Glomerular visceral epithelial cell (primary cell): Measurements from ENCODE around the gene SELL.
A peak's percentile ranks its signal among the peaks of the same experiment; 100 is the strongest.
"Not testable (repeated sequence)": the region's sequence is repeated elsewhere in the genome, so short reads cannot be mapped to it uniquely, and the experiment has no call there.

Source experiments
- DNase-seq: peaks from one replicate; pipeline ENCODE4 v3.0.0-alpha.2; 2016; ENCODE audit errors: extremely low spot score

The SELL gene

GRCh38 chr1:169711469-169712308 lies at the start of gene SELL:
SELL (minus strand) TSS chr1:169711620; CDS start chr1:169711498, 122 bp downstream.
- peak; percentile 62 for DNase-seq

- no peak for DNase-seq
Measured at GRCh38 chr1:169759038-169759437, 47.6 kb upstream of the SELL start.

- no peak for DNase-seq
Measured at GRCh38 chr1:169753549-169753948, 42.1 kb upstream of the SELL start.

DNA sequence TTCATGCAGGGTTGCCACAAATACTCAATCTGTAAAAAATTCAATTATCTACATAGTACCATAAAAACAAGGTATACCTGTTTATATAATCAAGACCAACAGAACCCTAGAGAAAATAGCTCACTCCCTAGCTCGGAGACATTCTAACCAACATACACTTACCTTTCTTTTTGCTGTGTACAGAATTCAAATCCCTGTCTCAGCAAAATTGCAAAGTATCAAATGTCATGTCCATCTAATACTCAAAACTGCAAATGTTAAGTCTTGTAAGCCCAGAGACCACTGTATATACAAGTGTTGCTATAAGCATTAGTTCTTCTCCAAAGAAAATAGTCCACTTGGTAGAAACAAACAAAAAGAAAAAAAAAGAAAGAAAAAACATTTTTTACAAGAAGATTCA lies 38.6 kb upstream of the SELL start:
- no peak for DNase-seq

DNA sequence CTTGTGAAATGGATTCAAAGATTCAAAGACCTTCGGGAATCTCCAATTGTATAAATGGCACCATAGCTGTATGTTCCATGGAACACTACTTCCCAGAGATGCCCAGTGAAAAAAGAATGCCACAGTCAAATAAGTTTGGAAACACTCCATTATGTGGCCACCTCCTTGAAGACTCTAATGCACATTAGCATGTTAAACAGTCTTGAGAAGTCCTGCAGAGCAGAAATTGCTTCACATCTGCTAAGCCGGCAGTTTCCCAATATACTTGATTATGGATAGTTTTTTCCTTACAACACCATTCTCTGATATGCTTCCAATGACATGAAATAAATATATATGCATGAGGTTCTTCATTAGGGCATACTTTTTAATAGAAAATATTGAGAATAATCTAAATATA lies 35.1 kb upstream of the SELL start:
- no peak for DNase-seq

DNA sequence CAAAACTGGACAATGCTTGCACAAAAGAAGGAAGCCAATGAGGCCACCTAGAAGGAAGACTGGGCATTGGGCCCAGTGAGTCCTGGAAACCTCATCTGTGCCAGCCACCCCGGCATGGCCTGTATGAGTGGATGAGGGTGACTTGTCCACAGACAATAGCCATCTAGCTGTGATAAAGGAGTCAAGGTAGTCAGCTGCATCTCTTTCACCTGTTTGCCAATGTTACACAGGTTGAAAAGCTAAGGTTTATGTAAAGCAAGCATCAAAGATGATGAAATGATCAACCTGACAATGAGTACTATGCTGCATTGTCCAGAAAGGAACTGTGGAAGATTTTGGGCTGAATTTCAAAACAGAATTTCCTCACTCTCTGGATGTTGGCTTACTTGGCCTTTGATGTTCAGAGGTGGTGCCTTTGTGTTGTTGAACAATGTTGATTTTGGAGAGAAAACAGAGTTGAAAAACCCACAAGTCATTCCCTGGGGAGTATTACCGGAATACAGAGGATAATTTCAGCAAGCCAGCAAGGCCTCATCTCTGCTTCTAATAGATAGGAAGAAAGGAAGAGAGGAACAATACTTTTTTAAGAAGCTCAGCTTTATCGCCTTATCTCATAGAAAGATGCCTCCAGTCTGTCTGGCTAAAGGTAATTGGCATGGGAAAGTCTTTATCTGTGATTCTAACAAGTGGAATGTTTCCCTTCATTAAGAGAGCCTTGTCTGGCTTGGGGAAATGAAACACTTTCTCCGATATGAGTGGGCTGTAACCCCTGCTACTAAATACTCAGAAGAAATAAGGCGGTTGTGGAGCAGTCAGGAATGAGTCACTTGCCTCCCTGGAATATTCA lies 33.8 kb upstream of the SELL start:
- DNase-seq, result no peak

GRCh38 chr1:169741666-169742394 lies 30.4 kb upstream of the SELL start:
- DNase-seq, result peak; percentile 66

DNA sequence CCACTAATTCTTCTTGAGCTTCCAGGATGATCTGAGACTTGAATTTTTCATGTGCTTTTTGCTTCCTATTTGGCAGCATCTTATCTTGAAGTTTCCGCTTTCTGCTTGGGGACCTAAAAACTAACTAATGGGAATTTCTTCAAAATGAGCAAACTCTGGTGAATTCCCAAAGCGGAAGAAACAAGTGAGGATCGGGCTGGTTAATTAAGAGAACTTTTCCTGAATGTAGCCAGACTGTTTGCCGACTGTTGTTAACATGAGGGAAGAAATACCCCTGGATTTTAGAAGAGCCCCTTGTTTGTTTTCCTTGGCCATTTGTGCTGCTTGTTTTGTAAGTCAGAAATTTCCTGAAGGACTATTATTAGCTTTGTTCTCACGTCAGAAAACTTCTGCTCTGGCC lies 28.6 kb upstream of the SELL start:
- no peak for DNase-seq

GRCh38 chr1:169733924-169734323 lies 22.5 kb upstream of the SELL start, which contains the start of gene SELE:
SELE (minus strand) TSS chr1:169734079; CDS start chr1:169733612, 467 bp downstream.
- DNase-seq, result no peak

- DNase-seq, result no peak
Measured at GRCh38 chr1:169731446-169731845, 20.0 kb upstream of the SELL start.

GRCh38 chr1:169729991-169730390 lies 18.6 kb upstream of the SELL start:
- DNase-seq, result no peak

GRCh38 chr1:169727307-169727706 lies 15.9 kb upstream of the SELL start:
- no peak for DNase-seq

DNA sequence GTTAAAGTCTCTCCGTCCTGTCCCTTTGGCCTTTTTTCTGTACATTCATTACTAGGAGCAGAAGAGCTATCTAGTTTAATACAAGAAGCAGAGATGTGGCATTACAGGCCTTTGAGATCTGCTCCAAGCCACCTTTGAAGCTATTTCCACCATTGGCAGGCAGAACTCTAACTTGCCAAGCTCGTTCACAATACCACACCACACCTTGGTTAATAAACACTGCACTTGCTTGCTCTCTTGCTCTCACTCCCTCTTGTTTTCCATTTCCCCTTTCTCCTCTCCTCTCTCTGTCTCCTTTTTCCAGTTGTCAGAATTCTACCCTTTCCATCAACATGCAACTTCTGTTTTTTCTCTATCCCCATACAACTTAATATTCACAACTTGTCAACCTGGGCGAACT lies 15.4 kb upstream of the SELL start:
- no peak for DNase-seq

DNA sequence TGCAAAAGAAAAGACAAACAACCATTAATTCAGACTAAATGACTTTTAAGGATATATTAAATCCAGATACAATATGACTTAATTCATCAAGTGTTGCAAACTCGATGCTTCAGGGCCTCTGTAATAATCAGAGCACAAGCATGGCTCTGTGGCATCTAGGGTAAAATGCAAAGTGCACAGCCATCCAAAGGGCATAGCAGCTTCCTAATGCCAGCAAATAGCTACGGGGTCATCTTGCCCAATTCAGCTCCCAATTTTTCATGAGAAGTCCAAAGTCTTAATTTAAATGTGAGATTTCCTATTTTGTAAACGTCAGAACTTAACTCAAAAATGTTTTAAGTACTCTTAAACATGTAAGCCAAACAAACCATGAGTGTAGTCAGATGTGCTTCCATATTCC lies 14.5 kb upstream of the SELL start:
- no peak for DNase-seq

- DNase-seq, result no peak
Measured at GRCh38 chr1:169724168-169724567, 12.7 kb upstream of the SELL start.

DNA sequence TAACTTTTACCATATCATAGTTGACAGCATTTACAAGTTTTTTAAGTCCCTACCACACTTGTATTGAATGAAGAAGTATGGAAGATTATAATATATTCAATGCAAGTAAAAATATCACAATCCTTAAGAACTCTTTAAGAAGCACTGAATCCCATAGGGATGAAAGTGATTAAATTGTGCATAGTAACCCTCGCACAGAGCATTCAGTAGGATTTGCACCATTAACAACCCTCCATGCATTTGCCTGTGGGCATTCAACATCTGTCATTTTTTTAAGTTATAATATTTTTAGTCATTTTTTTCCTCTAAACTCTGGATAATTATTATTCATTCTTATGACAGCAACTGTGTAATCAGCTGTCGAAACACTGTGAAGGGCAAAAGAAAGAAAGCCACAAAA lies 12.3 kb upstream of the SELL start:
- DNase-seq, result no peak

- DNase-seq, result no peak
Measured at GRCh38 chr1:169722779-169723178, 11.4 kb upstream of the SELL start.

DNA sequence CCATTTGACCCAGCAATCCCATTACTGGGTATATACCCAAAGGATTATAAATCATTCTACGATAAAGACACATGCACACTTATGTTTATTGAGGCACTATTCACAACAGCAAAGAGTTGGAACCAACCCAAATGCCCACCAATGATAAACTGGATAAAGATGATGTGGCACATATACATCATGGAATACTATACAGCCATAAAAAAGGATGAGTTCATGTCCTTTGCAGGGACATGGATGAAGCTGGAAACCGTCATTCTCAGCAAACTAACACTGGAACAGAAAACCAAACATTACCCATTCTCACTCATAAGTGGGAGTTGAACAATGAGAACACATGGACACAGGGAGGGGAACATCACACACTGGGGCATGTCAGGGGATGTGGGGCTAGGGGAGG lies 3.7 kb upstream of the SELL start:
- not testable (repeated sequence) for DNase-seq

DNA sequence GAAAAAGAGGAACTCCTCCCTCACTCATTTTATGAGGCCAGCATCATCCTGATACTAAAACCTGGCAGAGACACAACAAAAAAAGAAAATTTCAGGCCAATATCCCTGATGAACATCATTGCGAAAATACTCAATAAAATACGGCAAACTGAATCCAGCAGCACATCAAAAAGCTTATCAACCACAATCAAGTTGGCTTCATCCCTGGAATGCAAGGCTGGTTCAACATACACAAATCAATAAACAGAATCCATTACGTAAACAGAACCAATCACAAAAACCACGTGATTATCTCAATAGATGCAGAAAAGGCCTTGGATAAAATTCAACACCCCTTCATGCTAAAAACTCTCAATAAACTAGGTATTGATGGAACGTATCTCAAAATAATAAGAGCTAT lies 1.7 kb upstream of the SELL start:
- DNase-seq, result not testable (repeated sequence)

DNA sequence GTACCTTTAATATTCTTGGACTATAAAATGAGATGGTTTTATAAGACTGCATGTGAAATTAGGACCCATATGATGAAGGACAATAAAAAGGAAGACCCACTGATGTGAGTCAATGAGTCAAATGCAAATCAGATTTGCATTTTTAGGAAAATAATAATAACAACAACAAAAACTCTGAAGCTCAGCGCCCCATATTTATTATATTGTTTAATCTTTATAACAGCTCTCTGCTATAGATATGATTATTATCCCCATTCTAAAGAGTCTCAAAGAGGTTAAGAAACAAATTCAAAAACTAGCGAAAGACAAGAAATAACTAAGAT lies 850 bp upstream of the SELL start:
- DNase-seq, result no peak

GRCh38 chr1:169708647-169709046 lies 2.8 kb downstream of the SELL start:
- no peak for DNase-seq

DNA sequence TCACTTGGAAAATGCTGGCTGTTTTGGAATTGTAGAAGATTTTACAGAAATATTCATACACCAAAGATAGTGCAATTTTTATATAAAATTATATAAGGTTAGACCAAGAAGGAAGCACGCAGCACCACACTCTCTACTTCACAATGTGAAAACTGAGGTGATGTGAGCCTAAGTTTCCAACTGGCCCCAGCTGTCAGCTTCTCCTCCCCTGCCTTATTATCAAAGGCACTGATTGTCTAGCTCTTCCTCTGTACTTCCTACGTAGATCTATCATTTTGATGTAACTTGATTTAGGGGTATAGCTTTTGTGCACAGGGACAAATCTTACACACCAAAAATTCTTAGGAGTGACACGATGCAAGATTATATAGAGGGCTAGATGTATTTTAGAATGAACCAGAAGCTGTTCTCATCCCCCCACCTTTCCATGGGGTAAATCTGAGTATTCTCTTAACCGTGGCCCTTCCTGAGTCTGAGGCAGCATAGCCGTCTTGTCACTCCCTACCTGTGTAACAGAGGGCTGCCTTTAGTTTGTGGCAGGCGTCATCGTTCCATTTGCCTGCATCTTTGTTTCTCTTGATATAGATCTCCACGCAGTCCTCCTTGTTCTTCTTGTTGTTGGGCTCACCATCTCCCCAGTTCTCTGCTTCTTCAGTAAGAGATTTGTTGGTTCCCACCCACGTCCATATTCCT lies 3.4 kb downstream of the SELL start:
- DNase-seq, result no peak
